Stimulated activated naive CD8-positive, alpha-beta T cell treated with anti-CD3 and anti-CD28 coated beads, Interleukin-15, amount 100 ng/mL, for 72 hours (primary cell): ENCODE results near the gene COX4I2.
A peak's percentile ranks its signal among the peaks of the same experiment; 100 is the strongest.

ENCODE experiments used
- ATAC-seq: fragments of 150-1000 bp; cut with Tn5 transposase; 2 replicates; pipeline ENCODE4 v1.10.0; 2021; ENCODE audit warnings: mild to moderate bottlenecking, moderate library complexity
- DNase-seq, 2 donors: peaks; one replicate each; pipeline ENCODE4 v3.0.0; 2021 to 2022
- H3K27ac Mint-ChIP-seq, 2 donors: one replicate each; pipeline ENCODE4 v1.8.0; 2022; ENCODE audit warnings: mild to moderate bottlenecking in 2 of 2, mixed read lengths in 2 of 2, moderate library complexity in 2 of 2
- H3K27me3 Mint-ChIP-seq: one replicate; pipeline ENCODE4 v1.8.0; 2022; ENCODE audit warnings: mixed read lengths
- H3K4me1 Mint-ChIP-seq: one replicate; pipeline ENCODE4 v1.8.0; 2022; ENCODE audit warnings: mild to moderate bottlenecking, mixed read lengths
- H3K4me3 Mint-ChIP-seq, 2 donors: one replicate each; pipeline ENCODE4 v1.8.0; 2022; ENCODE audit warnings: mild to moderate bottlenecking in 2 of 2, mixed read lengths in 2 of 2, moderate library complexity in 1 of 2
- H3K9me3 Mint-ChIP-seq, 2 donors: one replicate each; pipeline ENCODE4 v1.8.0; 2022; ENCODE audit warnings: mixed read lengths in 2 of 2

COX4I2 gene

DNA sequence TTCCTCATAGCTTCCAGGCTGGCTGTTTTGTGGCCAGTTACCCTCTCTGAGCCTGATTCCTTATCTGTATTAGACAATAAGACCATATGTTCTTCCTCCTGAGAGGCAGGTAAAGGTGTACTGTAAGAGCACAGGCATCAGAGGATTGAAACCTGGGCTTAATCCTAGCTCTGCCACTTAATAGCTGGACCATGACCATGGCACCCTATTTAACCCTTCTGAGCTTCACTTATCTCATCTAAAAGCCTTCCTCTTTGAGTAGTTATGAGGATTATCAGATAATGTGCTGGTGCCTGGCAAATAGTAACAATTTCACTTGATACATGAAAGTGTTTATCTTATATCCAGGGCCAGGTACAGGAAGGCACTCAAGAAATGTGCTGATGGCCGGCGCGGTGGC lies 50.1 kb downstream of the COX4I2 start:
- H3K27ac Mint-ChIP-seq = peak overlapping the region; percentile 29 to 63

DNA sequence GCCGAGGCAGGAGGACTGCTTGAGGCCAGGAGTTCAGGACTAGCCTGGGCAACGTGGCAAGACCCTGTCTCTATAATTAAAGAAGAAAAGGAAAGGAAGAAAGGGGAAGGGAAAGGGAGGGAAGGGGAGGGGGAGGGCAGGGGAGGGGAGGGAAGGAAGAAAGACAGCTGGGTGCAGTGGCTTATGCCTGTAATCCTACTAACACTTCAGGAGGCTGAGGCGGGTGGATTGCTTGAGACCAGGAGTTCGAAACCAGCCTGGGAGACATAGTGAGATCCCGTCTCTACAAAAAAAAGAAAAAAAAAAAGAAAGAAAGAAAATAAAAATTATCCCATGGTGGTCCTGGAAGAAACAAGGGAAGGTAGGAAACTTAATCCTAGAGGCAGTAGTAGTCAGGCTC lies 51.4 kb downstream of the COX4I2 start:
- peak overlapping the region in 1 of 2 donors; percentile 71 for H3K27ac Mint-ChIP-seq
- DNase-seq = no peak
- H3K9me3 Mint-ChIP-seq = no peaks in the 10 kb centered on the region
- no peaks in the 10 kb centered on the region for H3K27me3 Mint-ChIP-seq
- peaks cover 86% of the 10 kb centered on the region for H3K4me1 Mint-ChIP-seq
- ATAC-seq = no peak
- H3K4me3 Mint-ChIP-seq = no peak overlapping the region

More for the DNA sequence above, 50.1 kb downstream of the COX4I2 start:
- H3K4me1 Mint-ChIP-seq = peaks cover 93% of the 10 kb centered on the region
- DNase-seq = no peak
- ATAC-seq = no peak
- H3K27me3 Mint-ChIP-seq = no peaks in the 10 kb centered on the region
- no peaks in the 10 kb centered on the region for H3K9me3 Mint-ChIP-seq
- H3K4me3 Mint-ChIP-seq = peak overlapping the region in 1 of 2 donors; percentile 24

DNA sequence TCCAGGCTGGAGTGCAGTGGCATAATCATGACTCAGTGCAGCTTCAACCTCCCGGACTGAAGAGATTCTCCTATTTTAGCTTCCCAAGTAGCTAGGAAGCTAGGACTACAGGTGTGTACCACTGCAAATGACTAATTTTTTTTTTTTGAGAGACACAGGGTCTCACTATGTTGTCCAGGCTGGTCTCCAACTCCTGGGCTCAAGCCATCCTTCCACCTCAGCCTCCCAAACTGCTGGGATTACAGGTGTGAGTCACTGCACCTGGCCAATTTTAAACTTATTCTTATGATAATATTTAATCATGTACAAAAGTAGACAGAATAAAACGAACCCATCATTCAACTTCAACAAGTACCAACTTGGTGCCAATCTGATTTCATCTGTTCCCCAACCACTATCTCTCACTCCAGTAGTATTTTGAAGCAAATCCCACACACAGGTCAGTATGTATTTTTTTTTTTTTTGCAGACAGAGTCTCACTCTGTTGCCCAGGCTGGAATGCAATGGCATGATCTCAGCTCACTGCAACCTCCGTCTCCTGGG lies 52.5 kb downstream of the COX4I2 start:
- Mint-ChIP-seq H3K27ac (peak overlapping the region in 1 of 2 donors; percentile 85), H3K27me3 (no peaks in the 10 kb centered on the region), H3K4me1 (peaks cover 86% of the 10 kb centered on the region), H3K9me3 (no peaks in the 10 kb centered on the region), H3K4me3 (no peak overlapping the region)
- ATAC-seq = no peak
- no peak for DNase-seq

DNA sequence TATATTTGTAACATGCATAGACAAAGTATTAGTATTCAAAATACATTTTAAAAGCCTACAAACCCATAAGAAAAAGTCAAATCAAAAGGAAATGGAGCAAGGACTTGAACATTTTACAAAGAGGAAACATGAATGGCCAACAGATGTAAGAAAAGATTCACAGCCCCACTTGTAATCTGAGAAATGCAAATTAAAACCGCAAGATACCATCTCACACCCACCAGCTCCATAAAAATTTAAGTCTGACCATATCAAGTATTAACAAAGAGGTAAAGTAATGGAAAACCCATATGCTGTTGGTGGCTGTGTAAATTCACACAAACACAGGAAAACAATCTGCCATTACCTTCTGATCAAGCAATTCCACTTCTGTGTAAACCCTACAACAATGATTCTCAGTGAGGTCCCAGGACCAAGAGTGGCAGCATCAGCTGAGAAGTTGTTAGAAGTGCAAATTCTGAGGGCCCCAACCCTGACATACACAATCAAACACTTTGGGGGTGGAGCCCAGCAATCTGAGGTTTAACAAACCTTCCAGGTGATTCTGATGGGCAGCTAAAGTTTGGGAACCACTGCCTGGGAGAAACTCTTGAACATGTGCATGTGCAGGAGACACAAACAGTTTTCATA lies 54.0 kb downstream of the COX4I2 start:
- no peaks in the 10 kb centered on the region for H3K9me3 Mint-ChIP-seq
- peaks cover 86% of the 10 kb centered on the region for H3K4me1 Mint-ChIP-seq
- H3K27ac Mint-ChIP-seq = peak overlapping the region; percentile 4 to 20
- H3K4me3 Mint-ChIP-seq = peak overlapping the region; percentile 18 to 36
- no peak for ATAC-seq
- H3K27me3 Mint-ChIP-seq = no peaks in the 10 kb centered on the region
- no peak for DNase-seq

DNA sequence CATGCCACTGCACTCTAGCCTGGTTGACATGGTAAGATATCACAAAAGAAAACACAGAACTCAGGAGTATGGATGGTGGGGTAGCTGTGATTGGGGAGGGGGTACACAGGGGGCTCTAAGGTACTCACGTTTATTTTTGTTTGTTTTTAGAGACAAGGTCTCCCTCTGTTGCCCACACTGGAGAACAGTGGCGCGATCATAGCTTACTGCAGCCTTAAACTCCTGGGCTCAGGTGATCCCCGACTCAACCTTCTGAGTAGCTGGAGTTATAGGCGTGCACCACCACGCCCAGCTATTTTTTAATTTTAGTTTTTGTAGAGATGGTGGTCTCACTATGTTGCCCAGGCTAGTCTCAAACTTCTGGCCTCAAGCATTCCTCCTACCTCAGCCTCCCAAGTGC lies 55.7 kb downstream of the COX4I2 start:
- Mint-ChIP-seq H3K27ac (peak overlapping the region in 1 of 2 donors; percentile 92), H3K27me3 (no peaks in the 10 kb centered on the region), H3K4me1 (peaks cover 84% of the 10 kb centered on the region), H3K9me3 (no peaks in the 10 kb centered on the region), H3K4me3 (no peak overlapping the region)
- ATAC-seq (no peak), DNase-seq (no peak)

DNA sequence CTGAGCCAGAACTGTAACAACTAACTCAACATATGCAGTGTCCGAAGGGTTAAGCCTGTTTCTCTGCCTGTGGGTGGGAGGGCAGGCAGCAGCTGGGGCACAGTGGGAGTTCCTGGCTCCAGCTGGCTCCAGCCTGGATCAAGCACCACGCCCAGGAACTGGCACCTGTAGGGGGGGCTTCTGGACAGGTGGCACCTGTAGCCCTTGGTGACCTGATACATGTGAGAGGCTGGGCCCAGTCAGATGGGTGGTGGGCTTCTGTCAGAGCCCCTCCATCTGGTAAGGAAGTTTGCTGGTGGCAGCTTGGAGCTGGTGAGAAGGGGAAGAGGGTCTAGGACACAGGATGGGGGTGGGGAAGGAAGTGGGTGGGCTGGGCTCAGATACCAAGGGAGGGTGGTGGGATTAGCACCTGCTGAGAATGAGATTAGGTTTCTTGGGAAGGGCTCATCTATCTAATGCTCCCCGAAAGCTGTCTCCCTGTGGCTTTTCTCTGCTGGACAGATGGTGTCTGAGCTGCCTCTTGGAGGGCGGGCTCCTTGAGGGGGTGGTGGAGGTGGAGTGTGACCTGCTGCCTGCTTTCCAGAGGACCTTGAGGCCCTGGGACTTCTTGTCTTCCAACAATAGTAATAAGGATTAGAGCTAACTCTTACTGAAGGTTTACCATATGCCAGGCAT lies 56.4 kb downstream of the COX4I2 start:
- Mint-ChIP-seq H3K9me3 (no peaks in the 10 kb centered on the region), H3K4me3 (peak overlapping the region in 1 of 2 donors; percentile 14), H3K27ac (peak overlapping the region; percentile 71 to 92), H3K27me3 (no peaks in the 10 kb centered on the region), H3K4me1 (peaks cover 84% of the 10 kb centered on the region)
- no peak for DNase-seq
- ATAC-seq = no peak
